ENCODE data around the gene ANXA10.

ANXA10 gene

GRCh38 chr4:168096407-168096784 is 4.1 kb downstream of the ANXA10 start:
- WGBS (ENCODE audit: insufficient coverage): no CpG with 5 or more reads among the region's 1 CpG
- no peaks in the 10 kb centered on the region for H3K27me3 ChIP-seq (replicated peaks in 2 of 5; ENCODE audit: control insufficient read depth in 4 of 5, insufficient read depth in 5 of 5, low read length in 4 of 5)
- POLR2A ChIA-PET: interaction anchor here (0.6 kb wide), 1 partner anchor 376 kb away, joined by 5 read pairs; no protein-coding TSS in a partner anchor
- no peak for DNase-seq
- no peaks in the 10 kb centered on the region for H3K36me3 ChIP-seq (ENCODE audit: control insufficient read depth in 4 of 4, insufficient read depth in 4 of 4, low read length in 3 of 4)
- no peak overlapping the region for H3K27ac ChIP-seq (ENCODE audit: insufficient read depth in 1 of 2, low read depth in 1 of 2, low read length in 2 of 2, poor library complexity in 1 of 2, severe bottlenecking in 2 of 2)
- CTCF ChIA-PET: no interaction called here
- H3K9me3 ChIP-seq (ENCODE audit: control extremely low read depth in 1 of 5, control insufficient read depth in 4 of 5, insufficient read depth in 2 of 5, low read depth in 1 of 5, low read length in 4 of 5): no peaks in the 10 kb centered on the region
- H3K4me3 ChIP-seq (ENCODE audit: control insufficient read depth in 1 of 7, extremely low read depth in 1 of 7, insufficient read depth in 4 of 7, low read depth in 2 of 7, low read length in 6 of 7): no peak overlapping the region
- no peaks in the 10 kb centered on the region for H3K4me1 ChIP-seq (ENCODE audit: control extremely low read depth in 1 of 4, control insufficient read depth in 4 of 4, insufficient read depth in 4 of 4, low read length in 3 of 4)

GRCh38 chr4:168097161-168097560 is 4.8 kb downstream of the ANXA10 start:
- H3K27ac ChIP-seq (ENCODE audit: insufficient read depth in 1 of 2, low read depth in 1 of 2, low read length in 2 of 2, poor library complexity in 1 of 2, severe bottlenecking in 2 of 2): no peak overlapping the region
- WGBS (ENCODE audit: insufficient coverage): 100% methylated on average over 2 of the region's 2 CpGs
- POLR2A ChIA-PET: no interaction called here

GRCh38 chr4:168098248-168098717 is 5.9 kb downstream of the ANXA10 start:
- Histone ChIP-seq H3K9me3 (ENCODE audit: control extremely low read depth in 1 of 5, control insufficient read depth in 4 of 5, insufficient read depth in 2 of 5, low read depth in 1 of 5, low read length in 4 of 5) (no peaks in the 10 kb centered on the region), H3K4me3 (ENCODE audit: control insufficient read depth in 1 of 7, extremely low read depth in 1 of 7, insufficient read depth in 4 of 7, low read depth in 2 of 7, low read length in 6 of 7) (no peak overlapping the region), H3K27me3 (replicated peaks in 2 of 5; ENCODE audit: control insufficient read depth in 4 of 5, insufficient read depth in 5 of 5, low read length in 4 of 5) (no peaks in the 10 kb centered on the region), H3K36me3 (ENCODE audit: control insufficient read depth in 4 of 4, insufficient read depth in 4 of 4, low read length in 3 of 4) (no peaks in the 10 kb centered on the region), H3K4me1 (ENCODE audit: control extremely low read depth in 1 of 4, control insufficient read depth in 4 of 4, insufficient read depth in 4 of 4, low read length in 3 of 4) (no peaks in the 10 kb centered on the region), H3K27ac (ENCODE audit: insufficient read depth in 1 of 2, low read depth in 1 of 2, low read length in 2 of 2, poor library complexity in 1 of 2, severe bottlenecking in 2 of 2) (no peak overlapping the region)
- ChIA-PET POLR2A (no interaction called here), CTCF (no interaction called here)
- DNase-seq: no peak
- WGBS (ENCODE audit: insufficient coverage): no CpG with 5 or more reads among the region's 1 CpG

More at GRCh38 chr4:168097161-168097560, 4.8 kb downstream of the ANXA10 start:
- CTCF ChIA-PET: no interaction called here
- Histone ChIP-seq H3K4me1 (ENCODE audit: control extremely low read depth in 1 of 4, control insufficient read depth in 4 of 4, insufficient read depth in 4 of 4, low read length in 3 of 4) (no peaks in the 10 kb centered on the region), H3K9me3 (ENCODE audit: control extremely low read depth in 1 of 5, control insufficient read depth in 4 of 5, insufficient read depth in 2 of 5, low read depth in 1 of 5, low read length in 4 of 5) (no peaks in the 10 kb centered on the region), H3K36me3 (ENCODE audit: control insufficient read depth in 4 of 4, insufficient read depth in 4 of 4, low read length in 3 of 4) (no peaks in the 10 kb centered on the region), H3K4me3 (ENCODE audit: control insufficient read depth in 1 of 7, extremely low read depth in 1 of 7, insufficient read depth in 4 of 7, low read depth in 2 of 7, low read length in 6 of 7) (no peak overlapping the region), H3K27me3 (replicated peaks in 2 of 5; ENCODE audit: control insufficient read depth in 4 of 5, insufficient read depth in 5 of 5, low read length in 4 of 5) (no peaks in the 10 kb centered on the region)
- no peak for DNase-seq

GRCh38 chr4:168099195-168099594 is 6.9 kb downstream of the ANXA10 start:
- Histone ChIP-seq H3K4me3 (ENCODE audit: control insufficient read depth in 1 of 7, extremely low read depth in 1 of 7, insufficient read depth in 4 of 7, low read depth in 2 of 7, low read length in 6 of 7) (no peak overlapping the region), H3K27ac (ENCODE audit: insufficient read depth in 1 of 2, low read depth in 1 of 2, low read length in 2 of 2, poor library complexity in 1 of 2, severe bottlenecking in 2 of 2) (no peak overlapping the region), H3K36me3 (ENCODE audit: control insufficient read depth in 4 of 4, insufficient read depth in 4 of 4, low read length in 3 of 4) (no peaks in the 10 kb centered on the region), H3K4me1 (ENCODE audit: control extremely low read depth in 1 of 4, control insufficient read depth in 4 of 4, insufficient read depth in 4 of 4, low read length in 3 of 4) (no peaks in the 10 kb centered on the region), H3K9me3 (ENCODE audit: control extremely low read depth in 1 of 5, control insufficient read depth in 4 of 5, insufficient read depth in 2 of 5, low read depth in 1 of 5, low read length in 4 of 5) (no peaks in the 10 kb centered on the region), H3K27me3 (replicated peaks in 2 of 5; ENCODE audit: control insufficient read depth in 4 of 5, insufficient read depth in 5 of 5, low read length in 4 of 5) (no peaks in the 10 kb centered on the region)
- DNase-seq: no peak
- WGBS (ENCODE audit: insufficient coverage): no CpG with 5 or more reads among the region's 3 CpGs
- POLR2A ChIA-PET: no interaction called here
- CTCF ChIA-PET: no interaction called here

GRCh38 chr4:168101026-168101425 is 8.7 kb downstream of the ANXA10 start:
- no peaks in the 10 kb centered on the region for H3K36me3 ChIP-seq (ENCODE audit: control insufficient read depth in 4 of 4, insufficient read depth in 4 of 4, low read length in 3 of 4)
- H3K4me1 ChIP-seq (ENCODE audit: control extremely low read depth in 1 of 4, control insufficient read depth in 4 of 4, insufficient read depth in 4 of 4, low read length in 3 of 4): no peaks in the 10 kb centered on the region
- H3K4me3 ChIP-seq (ENCODE audit: control insufficient read depth in 1 of 7, extremely low read depth in 1 of 7, insufficient read depth in 4 of 7, low read depth in 2 of 7, low read length in 6 of 7): no peak overlapping the region
- POLR2A ChIA-PET: no interaction called here
- H3K9me3 ChIP-seq (ENCODE audit: control extremely low read depth in 1 of 5, control insufficient read depth in 4 of 5, insufficient read depth in 2 of 5, low read depth in 1 of 5, low read length in 4 of 5): no peaks in the 10 kb centered on the region
- DNase-seq: no peak
- WGBS (ENCODE audit: insufficient coverage): 100% methylated on average over 1 of the region's 1 CpG
- H3K27me3 ChIP-seq (replicated peaks in 2 of 5; ENCODE audit: control insufficient read depth in 4 of 5, insufficient read depth in 5 of 5, low read length in 4 of 5): no peaks in the 10 kb centered on the region
- CTCF ChIA-PET: no interaction called here
- H3K27ac ChIP-seq (ENCODE audit: insufficient read depth in 1 of 2, low read depth in 1 of 2, low read length in 2 of 2, poor library complexity in 1 of 2, severe bottlenecking in 2 of 2): no peak overlapping the region

- Histone ChIP-seq H3K4me1 (ENCODE audit: control extremely low read depth in 1 of 4, control insufficient read depth in 4 of 4, insufficient read depth in 4 of 4, low read length in 3 of 4) (no peaks in the 10 kb centered on the region), H3K27me3 (replicated peaks in 2 of 5; ENCODE audit: control insufficient read depth in 4 of 5, insufficient read depth in 5 of 5, low read length in 4 of 5) (no peaks in the 10 kb centered on the region), H3K9me3 (ENCODE audit: control extremely low read depth in 1 of 5, control insufficient read depth in 4 of 5, insufficient read depth in 2 of 5, low read depth in 1 of 5, low read length in 4 of 5) (no peaks in the 10 kb centered on the region), H3K4me3 (ENCODE audit: control insufficient read depth in 1 of 7, extremely low read depth in 1 of 7, insufficient read depth in 4 of 7, low read depth in 2 of 7, low read length in 6 of 7) (no peak overlapping the region), H3K27ac (ENCODE audit: insufficient read depth in 1 of 2, low read depth in 1 of 2, low read length in 2 of 2, poor library complexity in 1 of 2, severe bottlenecking in 2 of 2) (no peak overlapping the region), H3K36me3 (ENCODE audit: control insufficient read depth in 4 of 4, insufficient read depth in 4 of 4, low read length in 3 of 4) (no peaks in the 10 kb centered on the region)
- ChIA-PET POLR2A (no interaction called here), CTCF (no interaction called here)
- 100% methylated on average over 1 of the region's 3 CpGs for WGBS (ENCODE audit: insufficient coverage)
- no peak for DNase-seq
Observed at GRCh38 chr4:168102403-168102802, 10.1 kb downstream of the ANXA10 start.

- ChIA-PET CTCF (no interaction called here), POLR2A (no interaction called here)
- H3K4me1 ChIP-seq (ENCODE audit: control extremely low read depth in 1 of 4, control insufficient read depth in 4 of 4, insufficient read depth in 4 of 4, low read length in 3 of 4): no peaks in the 10 kb centered on the region
- no peak for DNase-seq
- no peaks in the 10 kb centered on the region for H3K27me3 ChIP-seq (replicated peaks in 2 of 5; ENCODE audit: control insufficient read depth in 4 of 5, insufficient read depth in 5 of 5, low read length in 4 of 5)
- H3K27ac ChIP-seq (ENCODE audit: insufficient read depth in 1 of 2, low read depth in 1 of 2, low read length in 2 of 2, poor library complexity in 1 of 2, severe bottlenecking in 2 of 2): no peak overlapping the region
- H3K9me3 ChIP-seq (ENCODE audit: control extremely low read depth in 1 of 5, control insufficient read depth in 4 of 5, insufficient read depth in 2 of 5, low read depth in 1 of 5, low read length in 4 of 5): no peaks in the 10 kb centered on the region
- no peaks in the 10 kb centered on the region for H3K36me3 ChIP-seq (ENCODE audit: control insufficient read depth in 4 of 4, insufficient read depth in 4 of 4, low read length in 3 of 4)
- H3K4me3 ChIP-seq (ENCODE audit: control insufficient read depth in 1 of 7, extremely low read depth in 1 of 7, insufficient read depth in 4 of 7, low read depth in 2 of 7, low read length in 6 of 7): no peak overlapping the region
Observed at GRCh38 chr4:168109527-168109926, 17.2 kb downstream of the ANXA10 start.
